GM21528 (cell line): Measurements from ENCODE around the gene AQP2.
"Not testable (repeated sequence)": the region's sequence is repeated elsewhere in the genome, so short reads cannot be mapped to it uniquely, and the experiment has no call there.

Experiments used
- ATAC-seq: cut with Tn5 transposase; IDR thresholded peaks from one replicate; pipeline ENCODE4 v1.9.1; 2021; ENCODE audit warnings: mild to moderate bottlenecking, moderate library complexity; ENCODE audit not compliant: unreplicated experiment, low FRiP score

Gene AQP2

DNA sequence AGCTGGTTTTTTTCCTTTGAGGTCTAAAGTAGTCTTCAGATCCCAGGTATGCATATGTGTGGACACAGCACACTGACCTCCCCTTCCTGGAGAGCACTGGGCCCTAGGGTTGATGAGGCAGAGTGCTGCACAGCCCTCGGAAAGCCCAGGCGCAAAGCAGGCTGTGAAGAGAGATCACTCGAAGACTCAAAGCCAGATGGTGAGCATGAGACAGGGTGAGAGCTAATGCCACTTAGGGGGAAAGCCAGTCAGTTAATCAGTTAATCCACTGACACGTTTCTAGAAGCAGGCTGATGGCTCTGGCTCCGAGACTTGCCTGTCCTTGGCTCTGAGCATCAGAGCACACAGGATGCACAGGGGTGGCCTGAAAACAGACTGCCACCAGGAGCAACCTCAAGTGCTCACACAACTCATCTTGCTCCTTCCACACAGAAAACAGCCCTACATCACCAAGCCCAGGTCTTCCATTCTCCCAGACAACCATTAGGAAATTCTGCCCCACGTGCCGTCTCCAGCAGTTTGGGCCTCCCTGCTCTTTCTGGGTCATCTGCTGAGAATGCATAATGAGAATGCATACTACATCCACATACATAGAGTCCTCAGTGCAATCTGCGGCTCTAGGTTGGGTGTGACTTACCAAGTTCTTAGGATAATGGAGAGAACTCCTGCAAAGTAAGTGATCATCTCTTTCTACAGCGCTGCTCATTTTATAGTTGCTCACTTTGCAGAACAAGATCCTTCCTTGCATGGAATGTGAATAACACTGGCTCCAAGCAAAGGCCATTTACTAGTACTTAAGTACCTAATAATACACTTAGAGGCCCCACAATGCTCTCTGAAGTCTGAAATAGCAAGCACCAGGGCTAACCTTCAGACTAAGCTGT lies 34.2 kb downstream of the AQP2 start:
- no peak for ATAC-seq

DNA sequence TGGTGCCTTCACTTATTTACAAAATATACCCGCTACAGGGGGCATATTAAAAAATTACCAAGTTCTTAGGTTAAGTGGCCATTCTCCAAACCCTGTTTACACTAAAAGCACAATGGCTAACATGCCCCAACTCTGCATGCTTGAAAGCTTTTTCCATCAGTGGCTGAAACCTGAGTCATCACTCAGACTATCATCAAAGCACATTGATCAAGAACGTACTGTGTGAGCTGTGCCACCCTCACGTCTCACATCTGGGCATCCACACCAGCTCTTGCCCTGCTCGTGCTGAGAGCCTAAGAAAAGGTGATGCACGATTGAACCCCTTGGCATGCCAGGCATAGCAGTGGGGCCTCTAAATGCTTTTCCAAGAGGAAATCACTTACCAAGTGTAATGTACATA lies 35.4 kb downstream of the AQP2 start:
- ATAC-seq = no peak

DNA sequence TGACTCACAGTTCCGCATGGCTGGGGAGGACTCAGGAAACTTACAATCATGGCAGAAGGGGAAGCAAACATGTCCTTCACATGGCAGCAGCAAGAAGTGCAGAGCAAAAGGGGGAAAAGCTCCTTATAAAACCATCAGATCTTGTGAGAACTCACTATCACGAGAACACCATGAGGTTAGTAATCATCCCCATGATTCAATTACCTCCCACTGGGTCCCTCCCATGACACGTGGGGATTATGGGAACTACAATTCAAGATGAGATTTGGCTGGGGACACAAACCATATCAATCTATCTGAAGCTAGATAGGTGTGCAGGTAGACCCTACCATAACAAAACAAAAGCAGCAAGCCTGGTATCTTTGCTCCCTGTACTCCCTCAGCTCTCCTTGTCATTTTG lies 35.9 kb downstream of the AQP2 start:
- not testable (repeated sequence) for ATAC-seq

GRCh38 chr12:49987625-49988303 lies 37.2 kb downstream of the AQP2 start:
- no peak for ATAC-seq

DNA sequence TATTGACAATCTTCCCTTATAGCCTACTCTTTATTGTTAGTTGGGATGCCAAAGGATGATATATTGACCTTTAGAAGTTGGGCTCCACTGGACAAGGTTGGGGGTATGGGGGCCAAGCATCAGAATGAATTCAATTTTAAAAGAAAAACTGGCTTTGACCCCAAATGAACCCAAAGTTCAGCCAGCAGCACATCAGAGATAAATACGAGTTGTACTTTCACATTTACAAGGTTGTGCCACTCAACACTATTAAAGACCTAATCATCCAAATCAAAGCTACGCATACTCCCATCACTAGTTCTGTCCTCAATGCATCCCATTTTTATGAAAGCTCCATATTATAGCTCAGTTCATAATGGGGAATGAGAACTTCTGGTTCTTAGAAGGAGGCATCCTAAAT lies 38.9 kb downstream of the AQP2 start:
- not testable (repeated sequence) for ATAC-seq

DNA sequence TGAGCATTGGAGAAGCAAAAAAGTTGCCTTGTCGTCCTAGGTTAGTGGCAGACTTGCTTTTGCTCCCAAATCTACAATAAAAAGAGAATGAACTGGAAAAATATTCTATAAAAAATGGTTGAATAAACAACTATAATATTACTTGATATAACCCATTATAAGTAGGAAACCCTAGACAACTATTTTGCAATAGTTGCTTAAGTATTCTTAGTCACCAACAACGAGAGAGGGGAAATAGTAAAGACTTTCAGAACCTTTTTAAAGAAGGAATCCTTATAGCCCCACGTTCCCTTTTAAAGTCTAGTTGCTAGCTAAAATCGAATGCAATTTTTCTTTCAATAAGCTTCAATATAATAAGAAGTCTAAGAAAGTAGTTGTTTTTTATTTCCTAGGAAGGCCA lies 39.7 kb downstream of the AQP2 start:
- ATAC-seq = no peak

DNA sequence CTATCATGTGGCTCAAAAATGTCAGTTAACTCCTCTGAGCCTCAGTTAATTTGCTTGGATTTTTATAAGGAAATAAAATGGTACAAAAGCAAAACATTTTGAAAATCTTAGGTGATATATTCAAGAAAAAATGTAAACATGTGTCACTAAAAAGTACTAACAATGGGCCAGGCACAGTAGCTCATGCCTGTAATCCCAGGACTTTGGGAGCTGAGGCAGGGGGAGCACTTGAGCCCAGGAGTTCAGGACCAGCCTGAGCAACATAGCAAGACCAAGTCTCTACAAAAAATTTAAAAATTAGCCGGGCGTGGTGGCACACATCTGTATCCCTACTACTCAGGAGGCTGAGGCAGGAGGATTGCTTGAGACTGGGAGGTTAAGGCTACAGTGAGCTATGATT lies 47.9 kb downstream of the AQP2 start:
- ATAC-seq = no peak

- no peak for ATAC-seq
Observed at GRCh38 chr12:50003595-50003994, 53.1 kb downstream of the AQP2 start.

- no peak for ATAC-seq
Observed at GRCh38 chr12:50004696-50005095, 54.2 kb downstream of the AQP2 start.

DNA sequence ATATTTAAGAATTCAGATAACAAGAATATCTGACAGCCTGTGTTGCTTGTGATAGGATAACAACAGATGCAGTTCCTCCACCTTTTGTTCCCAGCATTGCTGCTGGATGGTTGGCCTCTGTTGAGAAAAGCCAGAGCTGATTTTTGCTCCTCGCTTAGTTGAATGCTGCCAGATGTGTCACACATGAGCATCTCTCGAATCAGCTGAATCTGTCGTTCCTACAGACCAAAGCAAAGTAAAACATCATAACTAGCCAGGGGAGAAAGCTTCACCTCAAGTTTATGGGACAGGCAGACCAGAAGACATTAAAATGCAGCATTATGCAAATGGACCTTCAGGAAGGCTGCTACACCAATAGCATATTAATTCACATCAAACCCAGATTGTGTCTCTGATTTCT lies 54.6 kb downstream of the AQP2 start:
- ATAC-seq = no peak

DNA sequence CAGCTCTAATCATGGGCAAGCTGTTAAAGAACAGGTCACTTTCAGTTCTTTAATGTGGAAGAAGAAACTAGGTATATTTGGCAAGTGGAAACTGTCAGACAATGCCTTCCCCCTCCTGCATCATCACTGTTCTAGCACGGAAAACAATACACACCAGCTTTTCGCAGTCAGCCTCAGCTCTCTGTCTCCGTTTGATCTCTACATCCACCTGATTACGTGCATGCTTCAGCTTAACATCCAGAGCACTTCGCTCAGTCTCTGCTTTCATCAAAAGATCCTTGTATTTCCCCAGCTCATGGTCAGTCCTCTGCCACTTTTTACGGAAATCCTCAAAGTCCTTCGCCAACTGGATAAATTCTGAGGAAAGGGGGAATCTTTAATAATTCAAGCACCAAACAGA lies 55.7 kb downstream of the AQP2 start:
- no peak for ATAC-seq

- no peak for ATAC-seq
Observed at GRCh38 chr12:50006754-50007442, 56.4 kb downstream of the AQP2 start.
